HepG2 (cell line): ENCODE measurements around the gene ARHGAP45. TPM values are rescaled to one million over a fixed set of nuclear protein-coding genes. Genes with fewer than 3 reads are reported as not detected.

ENCODE experiments used
- ADNP ChIP-seq: sonication (generic); formaldehyde crosslinking; IDR thresholded peaks from 2 replicates; pipeline ENCODE4 v1.4.0; 2020; ENCODE audit warnings: missing genetic modification reagents
- ARID5B ChIP-seq: IDR thresholded peaks from 2 replicates; pipeline ENCODE4 v1.4.0; 2020; ENCODE audit warnings: mild to moderate bottlenecking, missing genetic modification reagents
- CHD2 ChIP-seq: IDR thresholded peaks from 2 replicates; pipeline ENCODE4 v1.6.1; 2011; ENCODE audit warnings: low read depth, low read length, improper control_type of control experiment
- EP300 ChIP-seq, 3 experiments: sonication (generic) in 1 of 3; formaldehyde crosslinking in 1 of 3; IDR thresholded peaks; 2 replicates each; pipeline versions ENCODE4 v1.5.1 to v1.6.1; 2011 to 2020; ENCODE audit warnings: low read depth in 2 of 3, low read length in 2 of 3, borderline replicate concordance in 1 of 3, improper control_type of control experiment in 1 of 3, mild to moderate bottlenecking in 1 of 3, missing genetic modification reagents in 1 of 3, moderate library complexity in 1 of 3
- GATAD1 ChIP-seq: IDR thresholded peaks from 2 replicates; pipeline ENCODE4 v1.6.1; 2016; ENCODE audit warnings: missing genetic modification reagents, missing compliant biosample characterization
- HDAC6 ChIP-seq: fragments of 200-600 bp; sonication (generic); IDR thresholded peaks from 2 replicates; pipeline ENCODE4 v1.7.0; 2017; ENCODE audit warnings: mild to moderate bottlenecking, antibody characterized with exemption, low read length, low read depth
- KDM2A ChIP-seq: sonication (generic); formaldehyde crosslinking; IDR thresholded peaks from 2 replicates; pipeline ENCODE4 v1.4.0; 2020; ENCODE audit warnings: low read depth, missing genetic modification reagents, borderline replicate concordance
- MBNL3 ChIP-seq: fragments of 250-450 bp; sonication (Bioruptor Pico); conservative IDR thresholded peaks from 2 replicates; pipeline ENCODE4 v1.8.0; 2022; ENCODE audit warnings: mild to moderate bottlenecking, inconsistent platforms
- MXI1 ChIP-seq: IDR thresholded peaks from 3 replicates; pipeline ENCODE4 v1.6.1; 2012; ENCODE audit warnings: low read depth, low read length, inconsistent platforms, borderline replicate concordance
- NCOR1 ChIP-seq: fragments of 200-600 bp; sonication (generic); IDR thresholded peaks from 2 replicates; pipeline ENCODE4 v1.7.0; 2017; ENCODE audit warnings: antibody characterized with exemption, low read length, borderline replicate concordance
- NR2F1 ChIP-seq, 2 experiments: fragments of 450-650 bp in 1 of 2; formaldehyde crosslinking in 1 of 2; IDR thresholded peaks; 2 replicates each; pipeline versions ENCODE4 v1.5.0 to v1.6.1; 2016 to 2020; ENCODE audit warnings: mild to moderate bottlenecking in 1 of 2, missing compliant biosample characterization in 1 of 2, missing genetic modification reagents in 1 of 2, moderate library complexity in 1 of 2
- REL ChIP-seq: sonication (generic); formaldehyde crosslinking; conservative IDR thresholded peaks from 2 replicates; pipeline ENCODE4 v1.8.0; 2022; ENCODE audit warnings: mild to moderate bottlenecking, missing genetic modification reagents, moderate library complexity
- SOX13 ChIP-seq, 3 experiments: fragments of 450-650 bp in 1 of 3; sonication (generic) in 1 of 3; formaldehyde crosslinking in 1 of 3; IDR thresholded peaks in 2 of 3; conservative IDR thresholded peaks in 1 of 3; 2 replicates each; pipeline versions ENCODE4 v1.5.0 to v1.6.1; 2016 to 2020; ENCODE audit warnings: antibody characterized with exemption in 1 of 3, mild to moderate bottlenecking in 1 of 3, missing compliant biosample characterization in 1 of 3, missing genetic modification reagents in 1 of 3, moderate library complexity in 1 of 3
- SUZ12 ChIP-seq: fragments of 150-350 bp; IDR thresholded peaks from 2 replicates; pipeline ENCODE4 v1.6.1; 2014; ENCODE audit warnings: low read depth, low read length
- TBL1XR1 ChIP-seq: fragments of 150-350 bp; IDR thresholded peaks from 2 replicates; pipeline ENCODE4 v1.6.1; 2014; ENCODE audit warnings: borderline replicate concordance, low read length; ENCODE audit not compliant: partially characterized antibody
- TFAP4 ChIP-seq: sonication (generic); IDR thresholded peaks from 2 replicates; pipeline ENCODE4 v1.6.1; 2016; ENCODE audit warnings: low read depth, borderline replicate concordance
- ZFYVE20 ChIP-seq: sonication (generic); formaldehyde crosslinking; IDR thresholded peaks from 2 replicates; pipeline ENCODE4 v1.8.0; 2023; ENCODE audit warnings: low read depth, mild to moderate bottlenecking, moderate library complexity, missing genetic modification reagents, borderline replicate concordance
- ZKSCAN1 ChIP-seq: fragments of 150-350 bp; IDR thresholded peaks from 2 replicates; pipeline ENCODE4 v1.6.1; 2014; ENCODE audit warnings: low read length
- ZNF468 ChIP-seq: sonication (generic); formaldehyde crosslinking; IDR thresholded peaks from 2 replicates; pipeline ENCODE4 v1.8.0; 2022; ENCODE audit warnings: mild to moderate bottlenecking, moderate library complexity, missing genetic modification reagents
- ZNF547 ChIP-seq: sonication (generic); formaldehyde crosslinking; IDR thresholded peaks from 2 replicates; pipeline ENCODE4 v1.5.1; 2020; ENCODE audit warnings: mild to moderate bottlenecking, missing genetic modification reagents
- ZNF572 ChIP-seq: sonication (generic); formaldehyde crosslinking; IDR thresholded peaks from 2 replicates; pipeline ENCODE4 v1.5.1; 2020; ENCODE audit warnings: mild to moderate bottlenecking, missing genetic modification reagents
- polyA plus RNA-seq, 8 experiments: library from polyadenylated mRNA; depleted of rRNA in 3 of 8; stranded (reverse) in 7 of 8; unstranded in 1 of 8; fragments of >200 nt; fragmentation: Illumina TruSeq in 4 of 8; extraction: Trizol in 4 of 8; gene quantifications; 2 replicates each; pipeline versions ENCODE4 v1.2.1 to v1.2.3, GENCODE V29; 2011 to 2016; ENCODE audit warnings: low read depth in 4 of 8, missing spikeins in 1 of 8, mixed read lengths in 1 of 8; ENCODE audit not compliant: insufficient read depth in 1 of 8
- total RNA-seq, 5 experiments: library from RNA; depleted of rRNA; stranded (reverse); fragments of >200 nt; fragmentation: Illumina TruSeq; extraction: Trizol; gene quantifications; 2 replicates each; pipeline ENCODE4 v1.2.3, GENCODE V29; 2016; ENCODE audit warnings: low read depth in 1 of 5
- TF ChIP-seq, protein P1 (sequence below): sonication (generic); formaldehyde crosslinking; conservative IDR thresholded peaks from 2 replicates; pipeline ENCODE4 v1.8.1; 2023; ENCODE audit warnings: missing genetic modification reagents

The ARHGAP45 gene
- total and polyA plus RNA-seq, 2 of the 13 experiments (the other 11 are each of a cell fraction or from before 2014, with no cell fraction given) = 0.84 to 32.0 TPM

DNA sequence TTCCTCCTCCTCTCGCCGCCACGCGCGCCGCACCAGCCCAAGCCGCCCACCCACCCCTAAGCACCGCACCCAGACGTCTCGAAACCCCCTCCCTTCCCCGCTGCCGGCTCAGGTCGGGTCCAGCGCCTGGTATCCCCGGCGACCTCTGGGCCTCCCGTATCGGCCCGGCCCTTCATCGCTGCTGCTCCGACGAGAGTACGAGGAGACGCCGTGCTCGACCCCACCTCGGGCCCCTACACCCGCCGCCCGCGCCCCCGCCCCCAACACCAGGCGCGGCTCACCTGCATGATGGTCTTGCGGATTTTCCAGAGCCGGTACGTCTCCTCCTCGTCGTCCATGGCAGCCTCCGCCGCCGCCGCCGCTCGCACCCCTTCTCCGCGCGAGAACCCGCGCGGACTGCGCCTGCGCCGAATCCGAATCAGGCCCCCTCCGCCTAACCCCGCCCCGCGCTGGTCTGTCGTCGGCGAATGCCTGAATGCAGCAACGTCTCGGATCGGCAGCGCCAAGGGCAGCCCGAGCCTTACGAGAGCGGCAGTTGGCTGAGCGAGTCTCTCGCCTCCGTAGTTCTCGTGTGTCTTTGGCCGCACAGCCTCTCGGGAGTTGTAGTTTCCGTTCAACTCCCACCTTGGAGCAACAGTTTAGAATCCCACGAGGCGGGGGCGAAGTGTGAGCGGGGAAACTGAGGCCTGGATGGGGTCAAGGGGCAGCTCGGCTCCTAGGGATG is 28.2 kb downstream of the ARHGAP45 start, which contains the start of gene POLR2E (continued):
- TF ChIP-seq ZFYVE20 (0 out of 2 replicates have a peak, but pooled peaks have one; percentile 36), GATAD1 (CRISPR knock-in tag) (peak; percentile 96), NCOR1 (peak; percentile 28; the same call in 1 of the 2 replicates), KDM2A (CRISPR knock-in tag) (peak; percentile 77), SUZ12 (peak; percentile 79), TFAP4 (no peak), MXI1 (peak; percentile 82; the same call in 1 of the 3 replicates), NR2F1 (CRISPR knock-in tag; IDR thresholded peaks at IDR 0.05) (no peak), ZNF468 (CRISPR knock-in tag) (0 out of 2 replicates have a peak, but pooled peaks have one; percentile 9), CHD2 (peak; percentile 96), ZNF572 (CRISPR knock-in tag) (no peak), REL (no peak), EP300 (IDR thresholded peaks at IDR 0.05; ENCODE audit: low read depth in 2 of 2, low read length in 2 of 2) (peak in 1 of 2 experiments; percentile 48; a peak in 1 of 4 replicates), EP300 (CRISPR knock-in tag; IDR thresholded peaks at IDR 0.05; ENCODE audit: borderline replicate concordance) (no peak), ADNP (CRISPR knock-in tag) (no peak), HDAC6 (peak; percentile 57; the same call in 1 of the 2 replicates), ARID5B (CRISPR knock-in tag) (no peak; the same call in 1 of the 2 replicates), TBL1XR1 (peak; percentile 48), SOX13 (IDR thresholded peaks at IDR 0.05) (no peak), SOX13 (CRISPR knock-in tag; conservative IDR thresholded peaks at IDR 0.05 in 1 of 2, IDR thresholded peaks at IDR 0.05 in 1 of 2) (peak in 1 of 2 experiments; percentile 38; a peak in 1 of 4 replicates), ZKSCAN1 (no peak), ZNF547 (CRISPR knock-in tag) (peak; percentile 52; the same call in 1 of the 2 replicates), MBNL3 (CRISPR knock-in tag) (no peak)
- TF ChIP-seq, protein P1, sequence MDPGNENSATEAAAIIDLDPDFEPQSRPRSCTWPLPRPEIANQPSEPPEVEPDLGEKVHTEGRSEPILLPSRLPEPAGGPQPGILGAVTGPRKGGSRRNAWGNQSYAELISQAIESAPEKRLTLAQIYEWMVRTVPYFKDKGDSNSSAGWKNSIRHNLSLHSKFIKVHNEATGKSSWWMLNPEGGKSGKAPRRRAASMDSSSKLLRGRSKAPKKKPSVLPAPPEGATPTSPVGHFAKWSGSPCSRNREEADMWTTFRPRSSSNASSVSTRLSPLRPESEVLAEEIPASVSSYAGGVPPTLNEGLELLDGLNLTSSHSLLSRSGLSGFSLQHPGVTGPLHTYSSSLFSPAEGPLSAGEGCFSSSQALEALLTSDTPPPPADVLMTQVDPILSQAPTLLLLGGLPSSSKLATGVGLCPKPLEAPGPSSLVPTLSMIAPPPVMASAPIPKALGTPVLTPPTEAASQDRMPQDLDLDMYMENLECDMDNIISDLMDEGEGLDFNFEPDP (CRISPR knock-in tag) = no peak
